A673 (cell line): ENCODE measurements around the gene DPP7. TPM values are rescaled to one million over a fixed set of nuclear protein-coding genes. Genes with fewer than 3 reads are reported as not detected.

Source experiments
- BruUV-seq: library from RNA; stranded (reverse); fragments of 400-500 nt; replicated peaks from 2 replicates; lab custom pipeline; 2021; lab: Mats Ljungman, UMichigan
- CTCF ChIA-PET: fragments of 300-600 bp; sonication (Branson Sonifier 250); formaldehyde crosslinking; loops from one replicate; lab custom pipeline; 2022; ENCODE audit warnings: antibody characterized with exemption; lab: Charles Lee
- POLR2A ChIA-PET: fragments of 300-600 bp; sonication (Branson Sonifier 250); formaldehyde crosslinking; loops from one replicate; lab custom pipeline; 2022; ENCODE audit warnings: antibody characterized with exemption; ENCODE audit not compliant: low non-redundant PET; lab: Charles Lee
- DNase-seq: peaks from one replicate; pipeline ENCODE4 v3.0.0-alpha.2; 2015; ENCODE audit warnings: low spot score
- H3K27ac ChIP-seq: fragments of 200-600 bp; sonication (generic); 2 replicates; pipeline ENCODE4 v1.5.1; 2016; ENCODE audit warnings: mixed run types, low read depth, mild to moderate bottlenecking, mixed read lengths, antibody characterized with exemption, low read length; ENCODE audit not compliant: poor library complexity, severe bottlenecking
- H3K27me3 ChIP-seq: fragments of 200-600 bp; sonication (generic); replicated peaks from 2 replicates; pipeline ENCODE4 v1.6.1; 2017; ENCODE audit warnings: mixed run types, low read depth, mild to moderate bottlenecking, mixed read lengths, antibody characterized with exemption, low read length; ENCODE audit not compliant: insufficient read depth, poor library complexity
- H3K36me3 ChIP-seq: fragments of 200-600 bp; sonication (generic); 2 replicates; pipeline ENCODE4 v1.6.1; 2016; ENCODE audit warnings: mixed run types, mild to moderate bottlenecking, mixed read lengths, antibody characterized with exemption, low read length; ENCODE audit not compliant: insufficient read depth, poor library complexity, severe bottlenecking
- H3K4me1 ChIP-seq: fragments of 200-600 bp; sonication (generic); 2 replicates; pipeline ENCODE4 v1.6.1; 2017; ENCODE audit warnings: mixed run types, mild to moderate bottlenecking, mixed read lengths, antibody characterized with exemption, low read length; ENCODE audit not compliant: insufficient read depth, poor library complexity, severe bottlenecking
- H3K4me3 ChIP-seq: fragments of 200-600 bp; sonication (generic); 2 replicates; pipeline ENCODE4 v1.5.1; 2016; ENCODE audit warnings: low read depth, mixed run types, mild to moderate bottlenecking, mixed read lengths, low read length; ENCODE audit not compliant: poor library complexity, severe bottlenecking
- H3K9me3 ChIP-seq: fragments of 200-600 bp; sonication (generic); 2 replicates; pipeline ENCODE4 v1.6.1; 2016; ENCODE audit warnings: mixed run types, low read depth, mild to moderate bottlenecking, mixed read lengths, antibody characterized with exemption, low read length; ENCODE audit not compliant: poor library complexity, severe bottlenecking
- EZH2 ChIP-seq: fragments of 200-600 bp; sonication (generic); IDR thresholded peaks from 2 replicates; pipeline ENCODE4 v1.6.1; 2017; ENCODE audit warnings: borderline replicate concordance, low read depth, mild to moderate bottlenecking, mixed read lengths, antibody characterized with exemption, low read length; ENCODE audit not compliant: poor library complexity, severe bottlenecking
- intact Hi-C: fragments of 100-400 bp; cut with micrococcal nuclease; formaldehyde crosslinking; loops from one replicate; pipeline ENCODE4 v1.10.0; 2022; ENCODE audit not compliant: unreplicated experiment
- total RNA-seq: library from RNA; stranded (reverse); gene quantifications from 2 replicates; pipeline ENCODE4 v1.2.3, GENCODE V29; 2021
- TF ChIP-seq, protein P1 (sequence below): fragments of 300-800, 200-600 bp; sonication (generic); conservative IDR thresholded peaks from 2 replicates; pipeline ENCODE4 v1.5.1; 2017; ENCODE audit warnings: low read depth, mild to moderate bottlenecking, antibody characterized with exemption, low read length, moderate library complexity, mixed read lengths

DPP7 gene
- total RNA-seq, 1 experiment from 2014 or later = 120 TPM

DNA sequence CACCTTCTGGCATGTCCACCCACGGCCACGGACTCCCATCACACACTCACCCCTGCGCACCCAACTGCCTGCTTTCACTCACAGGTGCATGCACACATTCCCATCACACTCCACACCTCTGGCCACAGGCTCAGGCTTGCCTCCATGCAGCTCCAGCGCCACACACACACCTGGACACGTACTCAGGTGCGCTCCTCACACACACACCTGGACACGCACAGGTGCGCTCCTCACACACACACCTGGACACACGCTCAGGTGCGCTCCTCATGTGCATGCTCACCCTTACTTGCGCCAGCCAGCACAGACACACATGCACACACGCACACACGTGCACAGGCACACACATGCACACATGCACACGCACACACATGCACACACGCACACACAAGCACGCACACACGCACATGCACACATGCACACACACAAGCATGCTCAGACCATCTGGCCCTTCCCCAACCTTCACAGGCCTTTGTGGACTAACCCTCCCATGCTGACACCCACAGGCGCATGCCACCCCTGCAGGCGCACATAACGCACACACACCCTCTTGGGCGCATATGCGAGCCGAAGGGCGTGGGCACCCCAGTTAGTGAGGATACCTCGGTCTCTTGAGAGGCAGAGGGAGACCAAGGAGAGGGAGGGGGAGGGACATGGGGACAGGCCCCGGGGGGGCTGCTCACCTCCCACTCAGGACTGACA is 32.7 kb upstream of the DPP7 start:
- TF ChIP-seq, protein P1, sequence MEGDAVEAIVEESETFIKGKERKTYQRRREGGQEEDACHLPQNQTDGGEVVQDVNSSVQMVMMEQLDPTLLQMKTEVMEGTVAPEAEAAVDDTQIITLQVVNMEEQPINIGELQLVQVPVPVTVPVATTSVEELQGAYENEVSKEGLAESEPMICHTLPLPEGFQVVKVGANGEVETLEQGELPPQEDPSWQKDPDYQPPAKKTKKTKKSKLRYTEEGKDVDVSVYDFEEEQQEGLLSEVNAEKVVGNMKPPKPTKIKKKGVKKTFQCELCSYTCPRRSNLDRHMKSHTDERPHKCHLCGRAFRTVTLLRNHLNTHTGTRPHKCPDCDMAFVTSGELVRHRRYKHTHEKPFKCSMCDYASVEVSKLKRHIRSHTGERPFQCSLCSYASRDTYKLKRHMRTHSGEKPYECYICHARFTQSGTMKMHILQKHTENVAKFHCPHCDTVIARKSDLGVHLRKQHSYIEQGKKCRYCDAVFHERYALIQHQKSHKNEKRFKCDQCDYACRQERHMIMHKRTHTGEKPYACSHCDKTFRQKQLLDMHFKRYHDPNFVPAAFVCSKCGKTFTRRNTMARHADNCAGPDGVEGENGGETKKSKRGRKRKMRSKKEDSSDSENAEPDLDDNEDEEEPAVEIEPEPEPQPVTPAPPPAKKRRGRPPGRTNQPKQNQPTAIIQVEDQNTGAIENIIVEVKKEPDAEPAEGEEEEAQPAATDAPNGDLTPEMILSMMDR = no peak
- DNase-seq = no peak
- Histone ChIP-seq H3K27ac (no peak overlapping the region), H3K9me3 (no peaks in the 10 kb centered on the region), H3K27me3 (peaks cover 24% of the 10 kb centered on the region), H3K4me3 (no peak overlapping the region), H3K36me3 (no peaks in the 10 kb centered on the region), H3K4me1 (peaks cover 5% of the 10 kb centered on the region)
- no TSS peak for BruUV-seq
- ChIA-PET CTCF (no interaction called here), POLR2A (no interaction called here)
- intact Hi-C loops = no loop called here

DNA sequence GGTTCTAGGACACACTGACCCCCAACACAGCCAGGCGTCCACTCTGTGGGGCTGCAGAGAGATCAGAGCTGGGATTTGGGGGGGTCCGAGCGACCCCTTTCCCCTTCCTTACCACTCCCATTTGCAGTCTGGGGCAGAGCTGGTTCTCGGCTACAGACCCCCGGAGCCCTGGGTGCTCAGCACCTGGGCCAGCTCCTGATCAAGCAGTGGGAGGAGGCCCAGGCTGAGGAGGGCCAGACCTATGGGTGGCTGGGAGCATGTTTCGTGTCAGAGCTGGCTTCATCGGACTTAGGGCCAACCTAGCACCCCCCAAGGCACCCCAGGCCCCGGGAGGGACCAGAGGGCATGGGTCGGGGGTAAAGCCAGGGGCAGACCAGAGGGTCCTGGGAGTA is 32.0 kb upstream of the DPP7 start:
- Histone ChIP-seq H3K27me3 (peaks cover 31% of the 10 kb centered on the region), H3K4me3 (no peak overlapping the region), H3K9me3 (no peaks in the 10 kb centered on the region), H3K4me1 (peaks cover 5% of the 10 kb centered on the region), H3K36me3 (no peaks in the 10 kb centered on the region), H3K27ac (no peak overlapping the region)
- TF ChIP-seq, protein P1 = no peak
- TF ChIP-seq EZH2 = no peak
- ChIA-PET CTCF (no interaction called here), POLR2A (no interaction called here)
- intact Hi-C loops = no loop called here
- no peak for DNase-seq
- BruUV-seq = no TSS peak

DNA sequence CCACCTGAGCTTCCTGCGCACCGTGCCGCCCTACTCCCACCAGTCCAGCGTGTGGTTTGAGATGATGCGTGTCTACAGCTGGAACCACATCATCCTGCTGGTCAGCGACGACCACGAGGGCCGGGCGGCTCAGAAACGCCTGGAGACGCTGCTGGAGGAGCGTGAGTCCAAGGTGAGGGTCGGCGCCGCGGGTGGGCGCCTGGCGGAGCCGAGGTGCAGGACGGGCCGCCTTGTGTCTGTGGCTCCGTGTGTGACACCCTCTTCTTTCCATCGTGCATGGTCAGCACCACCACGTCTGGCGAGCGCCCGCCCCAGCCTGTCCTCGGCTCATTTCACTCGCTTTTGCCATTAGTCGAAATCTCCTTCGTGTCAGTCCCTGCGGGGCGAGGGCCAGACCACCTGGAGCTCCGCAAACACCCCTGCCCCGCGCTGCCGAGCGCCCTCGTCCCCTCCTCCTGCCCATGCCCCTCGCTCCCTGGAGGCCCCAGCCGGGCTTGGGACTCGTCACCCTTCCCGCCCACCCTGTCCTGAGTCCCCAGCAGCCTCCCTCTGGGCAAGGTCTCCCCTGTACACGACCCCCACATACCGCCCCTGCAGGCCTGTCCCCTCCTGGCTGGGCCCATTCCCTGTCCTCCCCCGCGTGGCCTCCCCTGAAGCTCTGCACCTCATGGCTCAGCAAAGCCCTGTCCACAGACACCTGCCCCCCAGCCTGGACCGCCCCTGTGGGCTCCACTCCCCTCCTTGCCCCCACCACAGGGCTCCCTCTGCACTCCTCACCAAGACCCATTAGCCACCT is 31.4 kb upstream of the DPP7 start:
- Histone ChIP-seq H3K4me3 (no peak overlapping the region), H3K27ac (no peak overlapping the region), H3K27me3 (peaks cover 37% of the 10 kb centered on the region), H3K36me3 (no peaks in the 10 kb centered on the region), H3K9me3 (no peaks in the 10 kb centered on the region), H3K4me1 (peaks cover 5% of the 10 kb centered on the region)
- POLR2A ChIA-PET = no interaction called here
- no TSS peak for BruUV-seq
- no peak for TF ChIP-seq EZH2
- TF ChIP-seq, protein P1 = no peak
- CTCF ChIA-PET = no interaction called here
- DNase-seq = no peak
- intact Hi-C loops = no loop called here
